Activated naive CD4-positive, alpha-beta T cell treated with anti-CD3 and anti-CD28 coated beads, Interleukin-2, amount 50 U/mL, for 16 hours (primary cell): ENCODE measurements around the gene RTTN.
A peak's percentile ranks its signal among the peaks of the same experiment; 100 is the strongest.
"Not testable (repeated sequence)": the region's sequence is repeated elsewhere in the genome, so short reads cannot be mapped to it uniquely, and the experiment has no call there.

Experiments used
- DNase-seq: peaks from one replicate; pipeline ENCODE4 v3.0.0-alpha.2; 2020

Gene RTTN, protein sequence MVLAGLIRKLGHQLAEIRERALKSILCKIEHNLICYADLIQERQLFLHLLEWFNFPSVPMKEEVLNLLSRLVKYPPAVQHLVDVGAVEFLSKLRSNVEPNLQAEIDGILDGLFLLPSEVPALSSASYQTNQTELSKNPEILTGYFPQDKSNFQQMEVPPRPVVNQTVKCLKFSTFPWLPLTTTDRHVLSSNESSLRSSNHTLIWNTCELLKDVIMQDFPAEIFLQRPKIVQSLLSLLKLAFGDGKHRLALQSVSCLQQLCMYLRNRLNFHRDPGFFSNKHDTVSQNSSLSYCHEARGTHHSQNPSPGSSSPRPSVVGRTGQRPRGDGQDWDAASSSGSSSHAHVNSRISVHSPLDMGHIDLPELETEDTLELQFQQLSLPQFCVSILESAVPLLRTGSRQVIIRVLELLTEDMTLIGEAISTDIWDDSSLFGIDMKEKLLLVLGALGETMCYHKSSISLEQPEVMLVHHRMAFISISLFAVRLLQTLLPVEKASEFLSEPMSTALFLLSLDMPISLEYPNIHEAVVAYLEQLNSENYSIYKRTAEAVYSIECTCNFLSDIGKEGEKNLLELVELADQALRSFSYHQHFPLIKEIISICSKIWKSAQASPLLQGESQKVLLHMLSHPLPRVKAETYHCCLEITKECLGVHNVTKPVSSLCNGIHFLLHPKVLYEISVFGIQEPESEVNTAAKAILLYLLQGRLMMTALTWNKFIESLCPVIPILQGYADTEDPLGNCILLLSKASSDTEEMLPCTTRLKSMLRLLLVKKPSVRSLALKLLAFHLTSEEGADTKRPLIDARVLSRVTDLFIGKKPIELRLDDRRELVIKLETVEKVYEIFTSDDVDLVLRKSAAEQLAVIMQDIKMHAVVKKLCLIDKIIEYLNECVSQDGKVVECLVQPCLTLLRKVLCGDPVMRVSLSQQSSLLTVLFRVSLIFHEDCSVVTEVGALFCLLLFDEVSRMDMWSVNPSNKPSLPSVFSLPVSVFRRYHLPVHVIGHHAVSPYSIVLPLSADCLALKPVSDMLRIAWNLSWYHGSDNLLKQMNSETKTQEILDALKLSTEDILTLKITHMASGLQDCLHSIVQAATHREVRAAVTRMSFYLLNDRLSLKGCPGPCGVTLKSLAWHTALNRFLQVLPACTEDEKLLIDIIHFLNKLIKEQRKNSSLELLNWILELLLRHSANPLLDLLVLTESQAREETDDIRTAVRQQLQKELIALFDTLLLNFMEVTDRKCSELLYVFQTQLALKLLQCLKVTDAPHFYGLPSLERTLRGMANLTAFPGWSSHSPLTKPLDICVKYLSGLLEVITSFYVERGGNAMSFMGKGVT (N-terminal part only)

DNA sequence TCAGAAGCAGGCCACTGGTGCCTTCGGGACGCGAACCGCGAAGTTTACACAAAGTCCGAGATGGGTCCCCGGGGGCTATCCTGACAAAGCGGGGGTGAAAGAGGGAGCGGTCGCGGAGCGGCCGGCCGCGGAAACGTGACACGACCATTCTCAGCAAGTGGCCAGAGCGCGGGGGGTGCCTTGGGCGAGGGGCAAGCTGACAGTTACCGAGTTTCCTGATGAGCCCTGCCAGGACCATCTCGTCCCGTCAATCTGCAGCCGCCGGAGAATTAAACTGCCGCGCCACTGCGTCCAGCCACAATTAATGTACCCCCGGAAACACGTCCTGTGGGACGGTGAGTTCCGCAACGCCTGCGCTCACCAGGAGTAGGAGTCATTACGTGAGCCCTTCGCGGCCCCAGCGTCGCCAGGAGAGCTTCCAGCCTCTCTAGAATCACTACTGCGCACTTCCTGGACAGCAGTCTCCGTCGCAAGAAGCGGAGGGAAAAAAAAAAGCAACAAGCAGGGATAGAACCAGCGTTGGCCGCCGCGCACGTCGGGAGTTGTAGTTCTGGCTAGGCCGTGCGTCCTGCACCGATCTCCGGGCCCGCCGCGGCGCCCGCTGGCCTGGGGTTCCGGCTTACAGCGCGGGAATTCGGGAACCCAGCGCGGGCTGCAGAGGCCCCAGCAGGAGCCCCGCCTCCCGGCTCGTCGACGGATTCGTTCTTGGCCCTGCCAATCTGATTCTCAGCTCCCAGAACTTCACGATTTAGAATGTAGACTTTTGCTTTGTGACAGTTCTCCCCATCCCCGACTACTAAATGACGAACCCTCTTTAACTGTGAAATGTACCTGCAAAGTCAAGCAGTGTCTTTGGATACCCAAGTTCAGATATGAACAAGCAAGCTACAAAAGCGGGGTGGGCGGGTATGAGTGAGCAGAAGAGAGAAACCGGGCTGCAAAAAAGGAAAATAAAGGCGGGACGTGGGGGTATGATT is at the start of gene RTTN:
TSS of gene RTTN (minus strand) at position 267 of the 977 bp plus-strand sequence. CDS start at position 238, 29 bp downstream.
- peak; percentile 92 for DNase-seq

DNA sequence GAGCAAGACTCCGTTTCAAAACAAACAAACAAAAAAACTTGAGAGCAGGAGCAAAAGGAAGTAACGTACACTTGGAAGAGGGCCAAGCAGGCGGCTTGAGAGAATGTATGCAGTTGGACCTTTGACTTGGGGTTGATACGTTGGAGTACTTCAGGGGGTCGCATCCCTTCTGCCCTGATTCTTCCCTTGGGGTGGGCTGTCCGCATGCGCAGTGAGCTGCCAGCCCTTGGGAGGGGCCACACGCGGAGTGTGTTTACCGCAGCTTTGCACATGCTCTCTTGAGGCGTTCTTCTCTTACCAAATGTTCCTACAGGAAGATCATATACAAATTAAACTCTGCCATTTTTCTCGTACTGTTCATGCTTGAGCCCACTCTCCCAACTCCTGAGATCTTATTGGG is 45.3 kb upstream of the RTTN start:
- DNase-seq = no peak

GRCh38 chr18:70249861-70250260 is 44.4 kb upstream of the RTTN start:
- not testable (repeated sequence) for DNase-seq

DNA sequence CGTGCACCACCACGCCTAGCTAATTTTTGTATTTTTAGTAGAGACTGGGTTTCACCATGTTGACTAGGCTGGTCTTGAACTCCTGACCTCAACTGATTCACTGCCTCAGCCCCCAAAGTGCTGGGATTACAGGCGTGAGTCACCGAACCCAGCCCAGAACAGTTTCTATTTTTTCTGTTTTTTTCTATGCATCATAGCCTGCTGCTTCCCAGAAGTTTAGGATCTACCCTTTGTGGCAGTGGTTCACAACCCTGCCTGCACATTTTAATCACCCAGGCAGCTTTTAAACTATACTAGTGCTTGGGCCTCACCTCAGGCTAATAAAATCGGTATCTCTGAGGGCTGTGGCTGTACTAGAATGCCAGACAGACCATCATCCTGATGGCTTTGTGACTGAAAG is 43.6 kb upstream of the RTTN start:
- no peak for DNase-seq

GRCh38 chr18:70246061-70246466 is 40.6 kb upstream of the RTTN start:
- DNase-seq = no peak

DNA sequence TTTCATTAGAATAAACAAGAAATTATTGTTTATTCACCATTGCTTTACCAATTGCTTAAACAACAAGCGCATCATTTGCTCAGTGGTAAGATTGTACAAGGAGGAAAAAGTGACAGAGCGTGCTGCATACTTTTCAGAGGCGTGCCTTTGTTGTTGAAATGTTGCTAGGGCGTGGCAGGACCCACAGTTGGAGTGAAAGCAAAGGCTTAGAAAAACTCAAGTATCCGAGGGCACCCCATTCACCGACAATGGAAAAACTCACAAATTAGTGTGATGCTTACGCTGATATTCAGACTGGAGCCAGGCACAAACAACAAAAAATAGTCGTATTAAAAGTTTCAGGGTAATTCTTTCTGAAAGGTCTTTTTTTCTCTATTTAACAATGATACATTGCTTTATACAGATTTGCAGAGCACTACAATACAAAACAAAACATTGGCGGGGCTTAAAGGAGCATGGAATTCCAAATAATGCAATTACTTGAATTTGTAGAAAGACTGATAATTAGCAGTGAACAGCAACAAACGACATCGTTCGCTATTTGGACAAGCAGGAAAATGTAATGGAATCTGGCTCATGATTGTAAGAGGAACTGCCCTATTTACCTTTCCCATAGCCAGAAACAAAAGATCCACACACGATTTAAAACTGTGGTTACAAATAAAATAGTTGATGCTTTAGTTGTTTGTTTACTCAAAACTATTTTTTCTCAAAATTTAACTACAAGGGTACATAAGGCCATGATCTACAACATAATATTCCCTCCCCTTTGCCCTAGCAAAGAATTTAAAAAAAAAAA is 37.8 kb upstream of the RTTN start:
- no peak for DNase-seq

GRCh38 chr18:70236921-70237320 is 31.4 kb upstream of the RTTN start:
- DNase-seq = not testable (repeated sequence)

GRCh38 chr18:70235478-70235877 is 30.0 kb upstream of the RTTN start:
- no peak for DNase-seq

DNA sequence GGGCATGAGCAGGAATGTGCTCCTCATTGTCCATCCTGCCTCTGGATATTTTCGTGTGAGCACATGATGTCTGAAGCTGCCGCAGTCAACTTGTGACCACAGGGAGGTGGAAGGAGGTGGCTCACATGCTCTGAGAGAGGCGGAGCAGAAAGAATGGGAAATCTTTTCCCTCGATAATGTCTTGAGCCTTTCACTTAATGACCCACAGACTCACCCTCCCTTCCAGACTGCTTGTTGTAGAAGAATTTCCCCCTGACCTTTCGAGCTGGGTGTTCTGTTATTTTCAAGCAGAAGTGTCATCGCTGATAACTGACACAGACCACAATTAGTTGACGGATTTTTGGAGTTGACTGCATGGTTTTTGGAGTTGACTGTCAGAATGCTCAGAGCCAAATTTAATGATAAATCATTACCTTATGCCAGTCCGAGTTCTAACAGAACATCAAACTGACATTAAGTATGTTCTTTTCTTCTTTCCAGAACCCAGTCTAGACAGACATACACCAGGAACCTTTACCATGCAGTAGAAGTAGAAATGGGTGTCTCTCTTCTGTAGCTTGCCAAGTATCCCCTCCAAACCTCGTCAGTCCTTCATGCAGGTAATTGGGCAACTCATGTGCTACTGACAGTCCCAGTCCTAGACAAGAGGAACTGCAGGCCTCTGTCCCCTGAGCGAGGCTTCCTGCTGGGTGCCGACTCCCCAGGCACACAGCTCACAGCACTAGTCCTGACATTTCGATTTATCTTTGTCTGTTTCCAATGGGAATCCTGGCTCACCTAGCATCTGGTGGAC is 29.4 kb upstream of the RTTN start:
- no peak for DNase-seq

DNA sequence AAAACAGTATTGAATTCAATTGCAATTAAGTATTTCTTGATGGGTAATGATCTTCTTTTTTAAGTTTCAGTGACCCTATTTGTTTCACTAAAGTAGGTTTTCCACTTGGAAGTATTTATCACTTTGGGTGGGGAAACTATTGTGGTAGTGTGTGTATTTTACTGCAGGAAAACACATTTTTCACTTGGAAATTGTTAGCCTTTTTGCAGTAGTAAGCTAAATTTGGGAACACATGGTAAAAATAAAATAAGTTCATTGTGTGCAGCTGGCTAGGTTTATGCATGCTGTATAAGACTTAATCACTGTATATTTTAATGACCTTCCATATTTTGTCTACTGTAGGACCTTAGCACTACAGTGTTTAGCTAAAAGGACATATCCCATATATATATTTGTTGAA is 28.5 kb upstream of the RTTN start:
- DNase-seq = no peak

GRCh38 chr18:70232261-70232660 is 26.8 kb upstream of the RTTN start:
- no peak for DNase-seq

DNA sequence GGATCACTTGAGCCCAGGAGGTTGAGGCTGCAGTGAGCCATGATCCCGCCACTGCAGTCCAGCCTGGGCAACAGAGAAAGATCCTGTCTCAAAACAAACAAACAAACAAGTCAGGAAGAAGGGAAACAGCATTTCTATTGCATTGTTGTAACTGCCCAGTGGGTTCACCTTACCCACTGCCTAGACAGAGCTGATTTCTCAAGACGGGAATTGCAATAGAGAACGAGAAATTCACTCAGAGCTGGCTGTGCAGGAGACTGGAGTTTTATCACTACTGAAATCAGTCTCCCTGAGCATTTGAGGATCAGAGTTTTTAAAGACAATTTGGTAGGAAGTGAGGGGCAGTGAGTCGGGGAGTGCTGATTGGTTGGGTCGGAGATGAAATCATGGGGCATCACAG is 24.2 kb upstream of the RTTN start:
- DNase-seq = no peak

DNA sequence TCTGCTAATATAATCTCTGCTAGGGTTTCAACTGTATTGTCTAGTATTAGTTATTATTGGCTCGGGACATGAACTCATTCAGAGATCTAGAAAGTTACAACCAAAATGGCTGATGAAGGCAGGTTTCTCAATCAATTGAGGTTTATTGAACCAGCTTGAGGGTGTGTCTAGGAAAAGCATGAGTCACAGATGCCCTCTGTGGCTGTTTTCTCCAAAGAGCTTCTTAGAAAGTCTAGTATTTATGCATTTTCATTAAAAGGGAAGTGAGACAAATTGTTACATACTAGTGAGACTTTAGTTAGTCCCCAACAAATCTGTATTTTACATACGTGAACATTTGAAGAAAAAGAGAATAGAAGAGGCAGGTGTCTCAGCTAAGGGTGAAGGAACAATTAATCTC is 23.0 kb upstream of the RTTN start:
- DNase-seq = no peak

- DNase-seq = no peak
Measured at GRCh38 chr18:70227438-70227837, 22.0 kb upstream of the RTTN start.

DNA sequence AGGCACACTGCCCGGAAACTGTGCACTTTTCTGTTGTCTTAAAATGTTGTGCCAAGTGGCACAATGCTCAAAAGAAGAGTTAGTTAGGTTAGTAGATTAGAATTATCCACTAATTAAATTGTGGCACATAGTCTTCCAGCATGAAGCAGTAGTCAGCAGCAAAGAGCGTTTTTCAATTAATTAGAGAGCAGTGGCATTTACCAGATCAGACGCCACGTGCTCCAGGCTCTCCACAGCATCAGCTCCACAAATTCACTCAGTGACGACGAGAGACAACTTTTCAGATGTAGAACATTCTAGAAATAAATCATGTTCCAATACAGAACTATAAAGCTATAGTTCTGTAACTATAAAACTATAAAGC is 16.4 kb upstream of the RTTN start:
- no peak for DNase-seq

GRCh38 chr18:70221156-70221914 is 15.8 kb upstream of the RTTN start:
- no peak for DNase-seq

GRCh38 chr18:70220628-70221027 is 15.1 kb upstream of the RTTN start:
- no peak for DNase-seq

- no peak for DNase-seq
Measured at GRCh38 chr18:70219688-70220087, 14.2 kb upstream of the RTTN start.

DNA sequence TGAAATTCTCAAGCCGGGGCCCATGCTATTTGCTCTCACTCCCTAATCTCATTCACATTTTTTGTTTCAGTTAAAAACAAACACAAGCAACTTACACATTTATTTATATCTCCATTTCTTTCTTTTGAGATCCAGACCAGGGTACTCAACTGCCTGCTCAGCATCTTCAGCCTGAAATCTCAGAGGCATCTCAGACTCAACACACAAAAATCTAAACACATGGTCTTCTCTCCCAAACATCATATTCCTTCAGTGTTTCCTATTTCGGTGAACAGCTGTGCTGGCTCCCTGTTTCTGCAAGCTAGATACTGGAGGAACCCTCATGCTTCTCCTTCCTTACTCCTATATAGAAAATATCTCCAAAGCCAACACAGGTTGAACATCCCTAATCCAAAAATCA is 11.3 kb upstream of the RTTN start:
- no peak for DNase-seq
